ENCODE measurements around the gene UNC79. TPM values are rescaled to one million over a fixed set of nuclear protein-coding genes. Genes with fewer than 3 reads are reported as not detected.

UNC79 gene
- total RNA-seq, 1 donor: under 0.01 TPM

DNA sequence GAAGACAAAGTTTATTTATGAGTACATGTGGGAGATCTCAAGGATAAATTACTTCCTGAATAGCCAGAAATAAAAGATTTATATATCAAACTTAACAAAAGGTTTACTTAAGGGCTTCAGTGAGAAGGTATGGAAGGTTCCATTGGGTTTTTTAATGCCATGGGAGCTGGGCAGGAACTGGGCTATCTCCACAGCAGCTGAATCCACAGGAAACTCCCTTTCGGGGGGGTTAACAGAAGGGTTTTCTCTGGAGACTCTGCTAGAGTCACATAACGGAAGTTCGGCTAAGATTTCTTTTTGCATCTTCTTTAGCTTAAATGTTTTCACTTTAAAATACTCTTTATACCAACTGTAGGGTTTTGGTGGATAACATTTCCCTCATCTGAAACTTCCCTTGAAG, 113.5 kb downstream of the UNC79 start:
- no peak for DNase-seq (ENCODE audit: low read depth in 2 of 3, low spot score in 2 of 3)

DNA sequence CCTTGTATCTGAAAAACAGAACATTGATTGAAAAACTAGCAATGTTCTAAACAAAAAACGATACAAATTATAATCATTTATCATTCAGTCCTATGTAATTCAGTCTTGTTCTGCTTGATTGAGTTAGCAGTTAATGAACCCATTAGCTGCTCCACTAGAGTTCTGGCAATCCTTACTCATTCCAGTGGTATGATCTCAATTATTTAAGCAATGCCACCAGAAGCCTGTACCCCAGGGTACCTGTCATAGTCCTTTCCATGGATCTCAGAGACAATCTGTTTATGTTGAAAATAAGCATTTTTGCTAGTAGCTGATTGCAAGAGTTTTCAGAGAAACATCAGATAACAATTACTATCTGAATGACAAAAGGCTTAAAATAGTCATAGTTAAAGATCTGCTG, 115.9 kb downstream of the UNC79 start:
- DNase-seq (ENCODE audit: low read depth in 2 of 3, low spot score in 2 of 3): no peak

- no peak for DNase-seq (ENCODE audit: low read depth in 2 of 3, low spot score in 2 of 3)
Measured at GRCh38 chr14:93548102-93548843, 117.5 kb downstream of the UNC79 start.

DNA sequence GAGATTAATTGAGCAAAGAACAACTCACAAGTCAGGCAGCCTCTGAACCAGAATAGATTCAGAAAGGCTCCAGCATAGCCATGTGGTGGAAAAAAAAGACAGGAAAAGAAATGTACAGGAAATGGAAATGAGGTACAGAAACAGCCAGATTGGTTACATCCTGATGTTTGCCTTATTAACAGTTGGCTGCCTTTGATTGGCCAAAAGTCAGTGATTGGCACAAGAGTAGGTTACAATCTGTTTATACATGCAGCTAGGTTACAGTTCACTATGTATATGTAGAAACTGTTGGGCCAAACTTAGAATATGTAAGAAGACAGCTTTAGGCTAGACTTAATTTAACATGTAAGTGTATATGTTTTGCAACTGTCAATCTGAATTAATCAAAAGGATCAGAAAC, 118.9 kb downstream of the UNC79 start:
- DNase-seq (ENCODE audit: low read depth in 2 of 3, low spot score in 2 of 3): no peak

DNA sequence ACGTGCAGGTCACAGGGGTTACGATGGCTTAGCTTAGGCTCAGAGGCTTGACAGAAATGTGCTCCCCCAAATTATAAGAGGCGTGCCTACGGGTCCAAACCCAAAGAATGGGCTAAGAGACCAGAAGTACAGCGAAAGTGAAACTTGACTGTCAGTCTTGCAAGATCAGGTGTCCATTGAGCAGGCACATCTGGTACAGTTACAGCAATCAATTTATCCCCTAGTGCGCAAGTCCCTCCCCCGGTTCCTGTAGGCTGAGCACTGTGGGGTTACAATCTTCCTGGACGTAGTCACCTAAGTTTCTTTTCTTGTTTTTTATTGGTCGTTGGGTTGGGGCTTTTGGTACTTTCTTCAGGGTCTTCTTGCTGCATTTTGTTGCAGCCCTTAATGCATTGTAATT, 134.2 kb downstream of the UNC79 start:
- DNase-seq (ENCODE audit: low read depth in 2 of 3, low spot score in 2 of 3): no peak

- DNase-seq (ENCODE audit: low read depth in 2 of 3, low spot score in 2 of 3): no peak
Measured at GRCh38 chr14:93566065-93566693, 135.4 kb downstream of the UNC79 start.

GRCh38 chr14:93571275-93571674, 140.5 kb downstream of the UNC79 start:
- no peak for DNase-seq (ENCODE audit: low read depth in 2 of 3, low spot score in 2 of 3)

- DNase-seq (ENCODE audit: low read depth in 2 of 3, low spot score in 2 of 3): no peak
Measured at GRCh38 chr14:93579178-93579577, 148.4 kb downstream of the UNC79 start.

DNA sequence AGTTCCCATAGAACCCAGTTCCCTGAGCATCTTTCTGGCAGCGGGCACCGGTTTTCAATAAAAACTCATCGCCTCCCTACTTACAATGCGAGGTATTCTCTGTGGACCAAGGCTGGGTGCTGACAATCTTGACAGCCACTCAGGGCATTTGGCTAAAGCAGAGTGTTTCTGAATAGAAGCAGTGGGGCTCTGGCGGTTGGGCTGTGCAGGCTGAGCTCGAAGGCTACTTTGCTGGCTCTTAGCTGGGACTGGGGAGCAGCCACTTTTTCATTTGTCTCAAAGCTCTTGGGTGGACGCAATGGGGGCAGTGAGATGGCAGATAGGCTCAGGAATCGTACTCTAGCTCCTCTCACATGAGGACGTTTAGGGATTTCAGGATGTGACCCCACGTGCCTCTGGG, 151.8 kb downstream of the UNC79 start:
- no peak for DNase-seq (ENCODE audit: low read depth in 2 of 3, low spot score in 2 of 3)

DNA sequence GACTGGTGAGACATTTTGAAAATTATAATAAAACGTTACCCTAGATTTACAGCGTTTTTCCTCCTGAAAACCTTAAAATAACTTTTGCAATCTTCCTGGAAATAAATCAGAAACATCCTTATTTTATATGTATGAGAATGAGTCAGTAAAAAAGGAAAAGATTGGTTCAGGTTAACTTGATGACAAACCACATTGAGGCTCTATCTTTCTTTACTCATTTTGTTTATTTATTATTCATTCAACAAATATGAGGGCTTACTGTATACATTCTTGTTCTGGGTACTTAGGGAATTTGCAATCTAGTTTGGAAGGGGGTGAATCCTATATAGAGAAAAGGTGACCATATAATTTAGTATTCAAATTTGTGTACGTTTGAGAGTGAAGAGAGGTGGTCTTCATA, 156.6 kb downstream of the UNC79 start:
- DNase-seq (ENCODE audit: low read depth in 2 of 3, low spot score in 2 of 3): no peak

DNA sequence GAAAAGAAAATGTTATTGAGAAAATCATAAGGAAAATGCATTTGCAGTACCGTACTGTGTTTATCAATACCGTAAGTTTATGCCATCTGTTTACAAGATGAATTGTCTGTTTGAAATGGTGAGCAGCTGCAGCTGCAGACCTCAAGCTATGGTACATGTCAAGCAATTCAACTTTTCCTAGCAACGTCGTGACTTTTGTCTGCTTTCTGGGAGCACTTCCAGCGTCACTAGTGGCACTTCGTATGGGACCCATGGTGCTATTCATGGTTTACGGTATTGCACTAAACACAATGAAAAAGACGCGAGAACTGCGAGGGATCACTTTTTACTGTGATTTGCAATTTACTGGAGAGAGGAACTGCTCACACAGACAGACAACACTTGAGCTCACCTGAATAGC, 160.8 kb downstream of the UNC79 start:
- no peak for DNase-seq (ENCODE audit: low read depth in 2 of 3, low spot score in 2 of 3)

GRCh38 chr14:93592786-93593185, 162.0 kb downstream of the UNC79 start:
- DNase-seq (ENCODE audit: low read depth in 2 of 3, low spot score in 2 of 3): no peak

- DNase-seq (ENCODE audit: low read depth in 2 of 3, low spot score in 2 of 3): no peak
Measured at GRCh38 chr14:93606091-93606490, 175.4 kb downstream of the UNC79 start.

DNA sequence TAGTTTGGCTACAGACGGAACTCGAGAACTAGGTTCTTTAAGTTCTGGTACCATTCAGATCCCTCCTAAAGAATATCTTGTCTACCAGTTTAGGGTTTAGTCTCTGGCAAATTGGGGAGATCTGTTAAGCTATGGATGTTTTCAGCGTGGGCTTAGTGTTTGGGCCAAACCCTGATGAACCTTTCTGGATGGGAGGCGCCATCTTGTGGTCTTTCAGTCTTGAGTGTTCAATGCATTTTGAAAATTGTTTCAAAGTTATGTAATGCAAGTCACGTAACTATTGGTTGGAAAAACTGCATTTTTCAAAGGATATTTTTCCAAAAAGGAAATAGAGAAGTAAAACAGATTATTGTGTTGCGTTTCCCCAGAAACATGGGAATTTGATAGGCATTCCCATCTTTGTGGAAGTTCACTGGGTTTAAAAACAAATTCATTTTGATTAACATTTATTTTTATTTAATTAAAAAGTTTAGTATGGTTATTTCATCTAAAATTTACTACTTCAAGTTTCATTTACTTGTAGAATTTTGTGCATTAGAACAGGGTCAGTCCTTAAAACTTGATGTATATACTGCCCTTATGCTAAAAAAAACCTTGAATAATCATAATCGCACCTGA, 188.5 kb downstream of the UNC79 start:
- DNase-seq (ENCODE audit: low read depth in 2 of 3, low spot score in 2 of 3): peak in 2 of 3 donors; percentile 20 to 60

DNA sequence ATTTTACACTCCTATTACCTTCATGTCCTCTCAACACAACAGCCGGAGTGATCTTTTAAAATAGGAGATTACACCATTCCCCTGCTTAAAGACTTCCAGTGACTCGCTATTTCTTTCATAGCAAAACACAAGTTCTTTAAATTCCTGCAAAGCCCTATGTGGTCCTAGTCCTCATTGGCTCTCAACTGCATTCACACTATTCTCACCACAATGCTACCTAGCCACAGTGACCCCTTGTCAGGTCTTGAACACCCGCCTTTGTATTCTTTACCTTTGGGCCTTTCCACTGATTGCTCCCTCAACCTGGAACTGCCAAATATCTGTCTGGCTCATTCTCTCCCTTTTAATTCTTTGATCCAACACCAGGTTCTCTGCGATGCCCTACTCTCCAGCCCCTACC, 197.3 kb downstream of the UNC79 start:
- DNase-seq (ENCODE audit: low read depth in 2 of 3, low spot score in 2 of 3): no peak

DNA sequence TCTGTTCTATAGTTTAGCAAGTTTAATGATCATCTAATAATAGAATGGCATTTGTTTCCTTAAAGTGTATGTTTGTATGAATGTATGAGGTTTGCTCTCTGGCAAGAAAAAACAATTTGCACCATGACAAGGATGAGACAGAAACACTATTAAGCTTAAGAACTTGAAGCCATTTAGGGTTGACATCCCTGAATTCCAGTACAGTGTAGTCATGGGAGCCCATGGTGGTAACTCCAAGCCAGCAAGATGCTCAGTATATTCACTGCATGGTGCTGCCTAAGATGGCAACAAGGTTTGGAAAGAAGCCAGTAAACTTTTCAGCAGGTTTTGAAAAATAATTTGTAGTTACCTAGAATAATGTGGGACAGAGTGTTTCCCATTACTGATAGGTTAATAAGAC, 198.9 kb downstream of the UNC79 start:
- no peak for DNase-seq (ENCODE audit: low read depth in 2 of 3, low spot score in 2 of 3)

DNA sequence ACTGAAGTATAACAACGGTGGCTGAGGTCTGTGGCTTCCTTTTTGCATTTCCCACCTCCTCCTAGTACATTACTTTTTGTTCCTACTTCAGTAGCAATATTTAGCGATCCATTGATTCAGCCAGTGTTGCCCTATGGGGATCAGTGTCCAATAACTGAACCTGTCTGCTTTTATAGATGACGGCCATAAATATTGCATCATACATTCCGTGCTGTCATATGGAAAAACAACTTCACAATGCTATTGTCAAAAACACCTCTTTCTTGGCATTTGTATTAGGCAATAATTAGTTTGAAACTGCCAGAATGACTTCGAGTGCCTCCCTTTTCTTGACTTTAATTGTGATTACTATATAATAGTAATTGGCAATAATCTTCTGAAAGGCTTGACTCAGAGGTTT, 208.1 kb downstream of the UNC79 start:
- DNase-seq (ENCODE audit: low read depth in 2 of 3, low spot score in 2 of 3): no peak

GRCh38 chr14:93643127-93643526, 212.4 kb downstream of the UNC79 start:
- no peak for DNase-seq (ENCODE audit: low read depth in 2 of 3, low spot score in 2 of 3)

DNA sequence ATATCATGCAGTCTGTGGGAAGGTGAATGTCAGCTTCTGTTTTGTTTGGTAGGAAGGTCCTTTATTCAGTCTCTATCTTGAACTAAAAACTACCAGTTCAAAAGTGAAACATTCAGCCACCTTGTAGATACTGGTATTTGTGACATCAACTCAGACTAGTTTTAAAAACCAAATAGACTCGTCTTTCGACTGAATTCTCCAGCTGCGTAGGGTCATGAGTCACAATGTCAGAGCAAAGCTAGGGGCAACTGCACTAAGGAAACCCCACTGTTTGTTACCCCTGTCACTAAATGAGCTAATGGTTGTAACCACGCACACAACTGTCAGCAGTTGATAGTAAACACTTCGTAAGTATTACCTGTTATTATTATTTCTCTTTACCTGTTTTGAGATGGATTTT, 212.9 kb downstream of the UNC79 start:
- DNase-seq (ENCODE audit: low read depth in 2 of 3, low spot score in 2 of 3): no peak

DNA sequence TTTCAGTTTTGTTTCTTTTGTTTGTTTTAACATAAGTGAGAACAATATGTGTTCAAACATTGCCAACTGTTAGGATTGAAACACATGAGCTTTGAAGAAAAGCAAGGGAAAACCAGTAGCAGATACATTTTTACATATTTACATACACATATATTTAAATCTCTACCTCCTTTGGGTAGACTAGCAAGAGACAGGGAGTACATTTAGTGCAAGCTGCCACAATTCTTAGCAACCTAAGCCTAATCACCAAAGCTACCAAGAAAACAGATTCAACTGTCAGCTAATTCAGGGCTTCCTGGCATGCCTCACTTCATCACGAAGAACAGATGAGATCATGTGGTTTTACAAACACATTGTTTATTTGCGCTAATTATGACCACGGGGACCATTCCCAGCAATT, 214.5 kb downstream of the UNC79 start:
- DNase-seq (ENCODE audit: low read depth in 2 of 3, low spot score in 2 of 3): no peak

GRCh38 chr14:93648440-93649168, 217.9 kb downstream of the UNC79 start:
- DNase-seq (ENCODE audit: low read depth in 2 of 3, low spot score in 2 of 3): peak in 2 of 3 donors; percentile 9 to 23

Data from hematopoietic multipotent progenitor cell (in vitro differentiated cells).